Measurements from ENCODE around the gene MAP3K15.

DNA sequence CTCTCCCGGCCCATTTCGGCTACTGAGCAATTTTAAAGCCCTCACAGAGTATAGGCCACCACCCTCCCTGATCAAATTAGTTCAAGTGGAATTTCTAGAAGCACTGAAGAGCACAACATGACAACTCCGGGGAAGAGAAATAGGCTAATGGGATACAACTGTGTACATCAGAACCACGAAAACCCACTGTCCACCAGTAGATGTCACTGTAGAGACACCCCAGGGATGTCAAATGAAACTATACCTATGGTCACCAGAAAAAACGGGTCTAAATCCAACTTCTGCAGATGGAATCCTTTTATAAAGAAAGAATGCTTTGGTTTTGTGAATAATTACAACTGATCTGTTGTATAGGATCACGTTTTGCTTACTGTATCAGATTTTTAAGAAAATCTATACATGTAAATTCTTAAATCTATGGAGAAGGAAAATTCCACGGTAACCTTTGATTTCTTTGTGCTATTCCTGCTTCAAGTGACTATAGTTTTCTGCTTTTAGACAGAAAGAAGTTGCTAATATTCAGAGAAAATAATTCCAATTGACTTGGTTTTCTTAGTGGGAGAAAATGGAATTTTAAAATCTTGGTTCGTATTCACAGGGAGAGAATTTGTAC lies 29.5 kb upstream of the MAP3K15 start:
- TF ChIP-seq, protein P1, sequence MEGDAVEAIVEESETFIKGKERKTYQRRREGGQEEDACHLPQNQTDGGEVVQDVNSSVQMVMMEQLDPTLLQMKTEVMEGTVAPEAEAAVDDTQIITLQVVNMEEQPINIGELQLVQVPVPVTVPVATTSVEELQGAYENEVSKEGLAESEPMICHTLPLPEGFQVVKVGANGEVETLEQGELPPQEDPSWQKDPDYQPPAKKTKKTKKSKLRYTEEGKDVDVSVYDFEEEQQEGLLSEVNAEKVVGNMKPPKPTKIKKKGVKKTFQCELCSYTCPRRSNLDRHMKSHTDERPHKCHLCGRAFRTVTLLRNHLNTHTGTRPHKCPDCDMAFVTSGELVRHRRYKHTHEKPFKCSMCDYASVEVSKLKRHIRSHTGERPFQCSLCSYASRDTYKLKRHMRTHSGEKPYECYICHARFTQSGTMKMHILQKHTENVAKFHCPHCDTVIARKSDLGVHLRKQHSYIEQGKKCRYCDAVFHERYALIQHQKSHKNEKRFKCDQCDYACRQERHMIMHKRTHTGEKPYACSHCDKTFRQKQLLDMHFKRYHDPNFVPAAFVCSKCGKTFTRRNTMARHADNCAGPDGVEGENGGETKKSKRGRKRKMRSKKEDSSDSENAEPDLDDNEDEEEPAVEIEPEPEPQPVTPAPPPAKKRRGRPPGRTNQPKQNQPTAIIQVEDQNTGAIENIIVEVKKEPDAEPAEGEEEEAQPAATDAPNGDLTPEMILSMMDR (IDR thresholded peaks at IDR 0.05): peak; percentile 80
- TF ChIP-seq ZFX (IDR thresholded peaks at IDR 0.05; ENCODE audit: borderline replicate concordance): no peak
